Stomach (tissue), 9 donors: ENCODE data around the gene FHOD3. TPM values are rescaled to one million over a fixed set of nuclear protein-coding genes. Genes with fewer than 3 reads are reported as not detected.

Experiments
- DNase-seq, 2 donors: peaks; one replicate each; pipeline versions ENCODE4 v3.0.0 to v3.0.0-alpha.2; 2013 to 2019
- H3K27ac ChIP-seq, 5 donors: fragments of 200-600 bp in 4 of 5; sonication (generic) in 4 of 5; one replicate each; pipeline ENCODE4 v1.5.1; 2013 to 2019; ENCODE audit warnings: mild to moderate bottlenecking in 1 of 5, moderate library complexity in 1 of 5
- H3K27me3 ChIP-seq, 3 donors: fragments of 200-600 bp; sonication (generic); one replicate each; pipeline ENCODE4 v1.5.1; 2017 to 2019; ENCODE audit warnings: mixed run types in 1 of 3
- H3K36me3 ChIP-seq, 4 donors: fragments of 200-600 bp; sonication (generic); 1 replicate in 3 of 4; 2 replicates in 1 of 4; pipeline ENCODE4 v1.5.1; 2016 to 2019
- H3K4me1 ChIP-seq, 4 donors: fragments of 200-600 bp; sonication (generic); one replicate each; pipeline ENCODE4 v1.5.1; 2016 to 2019
- H3K4me3 ChIP-seq, 4 donors: fragments of 200-600 bp; sonication (generic) in 3 of 4; one replicate each; pipeline ENCODE4 v1.5.1; 2016 to 2019; ENCODE audit warnings: mild to moderate bottlenecking in 1 of 4
- H3K9me3 ChIP-seq, 4 donors: fragments of 200-600 bp; sonication (generic); one replicate each; pipeline ENCODE4 v1.5.1; 2016 to 2019
- EP300 ChIP-seq: sonication (generic); formaldehyde crosslinking; IDR thresholded peaks from one replicate; pipeline ENCODE4 v1.6.1; 2017; ENCODE audit warnings: antibody characterized with exemption
- POLR2A ChIP-seq, 4 donors: fragments of 450-650 bp; IDR thresholded peaks; one replicate each; pipeline ENCODE4 v1.6.1; 2016; ENCODE audit warnings: antibody characterized with exemption in 4 of 4, control low read depth in 2 of 4, mild to moderate bottlenecking in 1 of 4, moderate library complexity in 1 of 4
- POLR2AphosphoS5 ChIP-seq, 3 donors: sonication (generic); formaldehyde crosslinking; IDR thresholded peaks; one replicate each; pipeline ENCODE4 v1.6.1; 2016; ENCODE audit warnings: antibody characterized with exemption in 3 of 3
- WGBS, 5 donors: extraction: QIAGEN DNeasy Blood & Tissue Kit in 3 of 5; methylation state at CpG; one replicate each; pipeline versions ENCODE4 v1.1.5 to v1.1.7; 2013 to 2018; 5-methylcytosine and 5-hydroxymethylcytosine counted together
- intact Hi-C: fragments of 100-400 bp; cut with DNase I; formaldehyde crosslinking; loops from one replicate; pipeline ENCODE4 v1.15.1; 2023; ENCODE audit warnings: low total_unique reads
- polyA plus RNA-seq, 3 donors: library from polyadenylated mRNA; stranded (reverse); fragments of 200-250 nt; gene quantifications; one replicate each; pipeline ENCODE4 v1.2.3, GENCODE V29; 2013
- total RNA-seq, 5 donors: library from RNA; depleted of rRNA; stranded (reverse); fragments of >200 nt; gene quantifications; one replicate each; pipeline versions ENCODE4 v1.1.0 to v1.2.3, GENCODE V29; 2014 to 2016
- TF ChIP-seq, protein P1 (sequence below), 7 experiments: fragments of 450-650 bp in 4 of 7; fragments of 200-600 bp in 3 of 7; sonication (generic) in 3 of 7; IDR thresholded peaks; one replicate each; pipeline ENCODE4 v1.5.1; 2016 to 2019; ENCODE audit warnings: antibody characterized with exemption in 7 of 7, control low read depth in 2 of 7, mild to moderate bottlenecking in 1 of 7
- donor health status: healthy with polysubstance abuse.
- donor health status: Bipolar disorder and iron deficiency.
- donor health status: healthy.

Gene FHOD3
- total and polyA plus RNA-seq, 8 donors = under 0.01 to 9.1 (median 4.6) TPM

DNA sequence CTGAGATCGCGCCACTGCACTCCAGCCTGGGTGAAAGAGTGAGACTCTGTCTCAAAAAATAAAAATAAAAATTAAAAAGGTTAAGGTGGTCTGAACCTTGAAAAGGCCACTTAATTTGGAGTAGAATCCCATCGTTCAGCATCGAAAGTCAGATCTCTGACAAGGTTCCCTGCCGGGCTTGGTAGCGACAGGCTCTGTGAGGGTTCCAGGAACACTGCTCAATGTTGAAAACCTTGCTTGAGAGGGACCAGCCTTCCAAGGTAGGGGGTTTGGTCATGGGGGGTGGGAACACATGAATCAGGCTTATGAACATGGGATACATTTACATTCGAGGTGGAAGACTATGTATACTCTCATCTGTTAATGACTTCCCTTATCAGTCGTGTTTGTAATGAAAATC lies 232.2 kb downstream of the FHOD3 start:
- Histone ChIP-seq H3K36me3 (no peaks in the 10 kb centered on the region), H3K4me1 (no peaks in the 10 kb centered on the region), H3K27ac (no peak overlapping the region), H3K9me3 (no peaks in the 10 kb centered on the region), H3K27me3 (no peaks in the 10 kb centered on the region), H3K4me3 (no peak overlapping the region)
- no peak for DNase-seq
- TF ChIP-seq, protein P1, sequence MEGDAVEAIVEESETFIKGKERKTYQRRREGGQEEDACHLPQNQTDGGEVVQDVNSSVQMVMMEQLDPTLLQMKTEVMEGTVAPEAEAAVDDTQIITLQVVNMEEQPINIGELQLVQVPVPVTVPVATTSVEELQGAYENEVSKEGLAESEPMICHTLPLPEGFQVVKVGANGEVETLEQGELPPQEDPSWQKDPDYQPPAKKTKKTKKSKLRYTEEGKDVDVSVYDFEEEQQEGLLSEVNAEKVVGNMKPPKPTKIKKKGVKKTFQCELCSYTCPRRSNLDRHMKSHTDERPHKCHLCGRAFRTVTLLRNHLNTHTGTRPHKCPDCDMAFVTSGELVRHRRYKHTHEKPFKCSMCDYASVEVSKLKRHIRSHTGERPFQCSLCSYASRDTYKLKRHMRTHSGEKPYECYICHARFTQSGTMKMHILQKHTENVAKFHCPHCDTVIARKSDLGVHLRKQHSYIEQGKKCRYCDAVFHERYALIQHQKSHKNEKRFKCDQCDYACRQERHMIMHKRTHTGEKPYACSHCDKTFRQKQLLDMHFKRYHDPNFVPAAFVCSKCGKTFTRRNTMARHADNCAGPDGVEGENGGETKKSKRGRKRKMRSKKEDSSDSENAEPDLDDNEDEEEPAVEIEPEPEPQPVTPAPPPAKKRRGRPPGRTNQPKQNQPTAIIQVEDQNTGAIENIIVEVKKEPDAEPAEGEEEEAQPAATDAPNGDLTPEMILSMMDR (IDR thresholded peaks at IDR 0.05) = no peak
- no peak for TF ChIP-seq POLR2A (IDR thresholded peaks at IDR 0.05)
- TF ChIP-seq POLR2AphosphoS5 (IDR thresholded peaks at IDR 0.05) = no peak
- TF ChIP-seq EP300 = no peak
- intact Hi-C loops = no loop called here
- 83 to 92% (median 89%) methylated on average over 8 of the region's 8 CpGs for WGBS, 5 donors

DNA sequence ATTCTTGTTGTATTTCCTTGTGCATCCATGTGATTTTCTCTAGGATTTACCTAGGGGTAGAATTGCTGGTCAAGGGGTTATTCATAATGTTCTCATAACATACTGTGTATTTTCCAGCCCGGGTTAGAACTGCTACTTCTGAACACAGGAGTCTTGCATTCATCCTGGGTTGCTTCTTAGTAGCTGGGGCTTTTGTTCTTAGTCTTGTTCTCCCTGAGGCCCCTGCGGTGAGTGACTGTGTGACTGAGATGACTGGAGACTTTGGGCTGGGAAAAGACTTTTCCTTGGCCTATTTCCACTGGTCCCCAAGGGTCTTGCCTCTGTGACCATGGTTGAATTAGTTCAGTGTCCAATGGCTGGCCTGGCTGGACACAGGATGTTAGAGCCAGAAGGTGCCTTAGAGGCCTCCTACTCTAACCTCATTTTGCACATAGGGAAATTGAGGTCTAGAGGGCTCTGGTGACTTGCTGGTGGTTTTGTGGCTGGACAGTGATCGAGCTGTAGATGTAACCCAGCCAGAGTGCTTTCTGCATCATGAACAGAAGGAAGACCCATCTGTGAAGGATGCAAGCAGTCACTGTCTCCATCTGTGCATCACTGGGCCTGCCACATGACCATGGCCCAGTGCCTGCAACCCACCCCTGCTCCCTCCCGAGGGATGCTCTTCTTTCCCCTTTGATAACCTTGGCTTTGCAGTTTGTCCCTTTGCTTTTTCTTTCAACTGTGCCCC lies 233.3 kb downstream of the FHOD3 start:
- H3K27ac ChIP-seq = no peak overlapping the region
- no peak overlapping the region for H3K4me3 ChIP-seq
- H3K9me3 ChIP-seq = no peaks in the 10 kb centered on the region
- H3K36me3 ChIP-seq = no peaks in the 10 kb centered on the region
- no peak for TF ChIP-seq POLR2A (IDR thresholded peaks at IDR 0.05)
- TF ChIP-seq EP300 = no peak
- no peaks in the 10 kb centered on the region for H3K27me3 ChIP-seq
- DNase-seq = no peak
- no peaks in the 10 kb centered on the region for H3K4me1 ChIP-seq
- WGBS, 5 donors = 75 to 87% (median 78%) methylated on average over 4 of the region's 4 CpGs
- intact Hi-C loops = no loop called here

GRCh38 chr18:36531636-36532035 lies 234.1 kb downstream of the FHOD3 start:
- H3K9me3 ChIP-seq = no peaks in the 10 kb centered on the region
- 87 to 93% (median 89%) methylated on average over 7 of the region's 7 CpGs for WGBS, 5 donors
- no peaks in the 10 kb centered on the region for H3K36me3 ChIP-seq
- H3K4me3 ChIP-seq = no peak overlapping the region
- intact Hi-C loops = no loop called here
- H3K4me1 ChIP-seq = no peaks in the 10 kb centered on the region
- H3K27me3 ChIP-seq = no peaks in the 10 kb centered on the region
- TF ChIP-seq POLR2A (IDR thresholded peaks at IDR 0.05) (no peak), EP300 (no peak), POLR2AphosphoS5 (IDR thresholded peaks at IDR 0.05) (no peak)
- TF ChIP-seq, protein P1 (IDR thresholded peaks at IDR 0.05) = no peak
- no peak overlapping the region for H3K27ac ChIP-seq
- no peak for DNase-seq

DNA sequence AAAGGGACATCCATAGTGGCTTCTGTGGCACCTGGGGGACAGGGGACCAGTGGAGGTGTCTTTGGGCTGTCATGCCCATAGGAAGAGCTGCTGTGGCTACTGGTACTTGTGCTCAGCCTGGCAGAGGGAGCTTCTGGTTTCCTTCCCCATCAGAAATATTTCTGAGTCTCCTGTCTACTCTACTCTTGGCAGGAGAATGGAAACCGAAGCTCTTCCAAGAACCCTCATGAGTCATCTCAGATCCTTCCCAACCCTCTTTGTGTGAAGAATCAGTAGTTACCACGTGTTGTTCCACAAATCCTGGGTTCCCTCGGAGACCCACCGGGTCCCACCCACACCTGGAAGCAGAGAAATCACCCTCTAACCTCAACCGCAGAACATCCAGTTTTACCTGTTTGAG lies 234.9 kb downstream of the FHOD3 start:
- WGBS, 5 donors = 70 to 79% (median 75%) methylated on average over 5 of the region's 5 CpGs

More for the DNA sequence above, 234.9 kb downstream of the FHOD3 start:
- Histone ChIP-seq H3K27ac (no peak overlapping the region), H3K9me3 (no peaks in the 10 kb centered on the region), H3K36me3 (no peaks in the 10 kb centered on the region), H3K4me1 (no peaks in the 10 kb centered on the region), H3K27me3 (no peaks in the 10 kb centered on the region), H3K4me3 (no peak overlapping the region)
- intact Hi-C loops = no loop called here
- DNase-seq = no peak
- no peak for TF ChIP-seq POLR2AphosphoS5 (IDR thresholded peaks at IDR 0.05)
- TF ChIP-seq POLR2A (IDR thresholded peaks at IDR 0.05) = no peak
- TF ChIP-seq, protein P1 (IDR thresholded peaks at IDR 0.05) = no peak
- TF ChIP-seq EP300 = no peak
